OCI-LY1 (cell line): ENCODE data around the gene TMCO2.

Source experiments
- H2AFZ ChIP-seq: fragments of 200-600 bp; sonication (generic), shearing (Covaris generic); 2 replicates; pipeline ENCODE4 v1.6.0; 2014; ENCODE audit warnings: antibody characterized with exemption, mild to moderate bottlenecking, low read length
- H3F3A ChIP-seq: fragments of 200-600 bp; sonication (generic), shearing (Covaris generic); 2 replicates; pipeline ENCODE4 v1.6.0; 2014; ENCODE audit warnings: mild to moderate bottlenecking, antibody characterized with exemption, low read length, moderate library complexity; ENCODE audit not compliant: insufficient read depth
- H3K27ac ChIP-seq: fragments of 200-600 bp; sonication (generic); 2 replicates; pipeline ENCODE4 v1.5.1; 2014; ENCODE audit warnings: low read length, mixed run types, mild to moderate bottlenecking, low read depth; ENCODE audit not compliant: poor library complexity, severe bottlenecking
- H3K27me3 ChIP-seq: fragments of 200-600 bp; sonication (generic); 2 replicates; pipeline ENCODE4 v1.6.0; 2014; ENCODE audit warnings: antibody characterized with exemption, mild to moderate bottlenecking, low read length, moderate library complexity; ENCODE audit not compliant: insufficient read depth
- H3K36me3 ChIP-seq: fragments of 200-600 bp; sonication (generic); 2 replicates; pipeline ENCODE4 v1.6.1; 2014; ENCODE audit warnings: mild to moderate bottlenecking, antibody characterized with exemption, low read length, moderate library complexity, mixed read lengths; ENCODE audit not compliant: insufficient read depth
- H3K4me1 ChIP-seq: fragments of 200-600 bp; sonication (generic); 2 replicates; pipeline ENCODE4 v1.5.1; 2014; ENCODE audit warnings: mild to moderate bottlenecking, low read length, moderate library complexity; ENCODE audit not compliant: insufficient read depth, severe bottlenecking
- H3K4me2 ChIP-seq: fragments of 200-600 bp; sonication (generic), shearing (Covaris generic); 2 replicates; pipeline ENCODE4 v1.6.1; 2014; ENCODE audit warnings: low read length
- H3K4me3 ChIP-seq: fragments of 200-600 bp; sonication (generic); 2 replicates; pipeline ENCODE4 v1.5.1; 2014; ENCODE audit warnings: low read length, low read depth, mild to moderate bottlenecking, mixed read lengths; ENCODE audit not compliant: poor library complexity, severe bottlenecking
- H3K79me2 ChIP-seq: fragments of 200-600 bp; shearing (Covaris generic); 2 replicates; pipeline ENCODE4 v1.6.1; 2016; ENCODE audit warnings: mixed run types, low read length, mixed read lengths; ENCODE audit not compliant: insufficient read depth
- H3K9ac ChIP-seq: fragments of 200-600 bp; sonication (generic), shearing (Covaris generic); 2 replicates; pipeline ENCODE4 v1.6.1; 2014; ENCODE audit warnings: mild to moderate bottlenecking, low read length, mixed read lengths
- H3K9me2 ChIP-seq: fragments of 200-600 bp; sonication (generic), shearing (Covaris generic); 2 replicates; pipeline ENCODE4 v1.6.1; 2014; ENCODE audit warnings: low read depth, mild to moderate bottlenecking, low read length, mixed read lengths
- H3K9me3 ChIP-seq: fragments of 200-600 bp; shearing (Covaris generic); 2 replicates; pipeline ENCODE4 v1.6.1; 2014; ENCODE audit warnings: low read length, mixed read lengths
- H4K20me1 ChIP-seq: fragments of 200-600 bp; sonication (generic), shearing (Covaris generic); 2 replicates; pipeline ENCODE4 v1.6.0; 2016; ENCODE audit warnings: mild to moderate bottlenecking, low read length; ENCODE audit not compliant: insufficient read depth
- CTCF ChIP-seq: fragments of 200-600 bp; sonication (generic), shearing (Covaris generic); IDR thresholded peaks from 2 replicates; pipeline ENCODE4 v1.5.1; 2017; ENCODE audit warnings: mild to moderate bottlenecking, antibody characterized with exemption, low read length, moderate library complexity, mixed read lengths
- EZH2 ChIP-seq: fragments of 200-600 bp; sonication (generic), shearing (Covaris generic); IDR thresholded peaks from 2 replicates; pipeline ENCODE4 v1.8.0; 2017; ENCODE audit warnings: borderline replicate concordance, mixed run types, mild to moderate bottlenecking, antibody characterized with exemption, low read length, moderate library complexity, mixed read lengths

Gene TMCO2

GRCh38 chr1:40221977-40222772, 25.6 kb upstream of the TMCO2 start:
- H3K4me1 ChIP-seq, result no peaks in the 10 kb centered on the region
- no peak overlapping the region for H2AFZ ChIP-seq
- no peak overlapping the region for H3K4me2 ChIP-seq
- H3K27ac ChIP-seq, result no peak overlapping the region
- TF ChIP-seq EZH2 (no peak), CTCF (no peak)
- H3K36me3 ChIP-seq, result peaks cover 33% of the 10 kb centered on the region
- no peak overlapping the region for H3K4me3 ChIP-seq
- no peaks in the 10 kb centered on the region for H3K9me2 ChIP-seq
- no peak overlapping the region for H3K9ac ChIP-seq
- no peaks in the 10 kb centered on the region for H3K27me3 ChIP-seq
- H3F3A ChIP-seq, result no peaks in the 10 kb centered on the region
- no peaks in the 10 kb centered on the region for H4K20me1 ChIP-seq
- H3K79me2 ChIP-seq, result no peaks in the 10 kb centered on the region
- H3K9me3 ChIP-seq, result no peaks in the 10 kb centered on the region

- Histone ChIP-seq H3K27ac (no peak overlapping the region), H3K9me2 (no peaks in the 10 kb centered on the region), H4K20me1 (no peaks in the 10 kb centered on the region), H3F3A (no peaks in the 10 kb centered on the region), H2AFZ (no peak overlapping the region), H3K36me3 (peaks cover 37% of the 10 kb centered on the region), H3K4me3 (no peak overlapping the region), H3K4me1 (no peaks in the 10 kb centered on the region), H3K4me2 (no peak overlapping the region), H3K79me2 (no peaks in the 10 kb centered on the region), H3K9ac (no peak overlapping the region), H3K9me3 (no peaks in the 10 kb centered on the region), H3K27me3 (no peaks in the 10 kb centered on the region)
- TF ChIP-seq CTCF, result no peak
- no peak for TF ChIP-seq EZH2
Measured at GRCh38 chr1:40224040-40224439, 23.7 kb upstream of the TMCO2 start.

- no peak for TF ChIP-seq EZH2
- no peak for TF ChIP-seq CTCF
Measured at GRCh38 chr1:40226192-40226591, 21.5 kb upstream of the TMCO2 start.

More at GRCh38 chr1:40226192-40226591, 21.5 kb upstream of the TMCO2 start:
- Histone ChIP-seq H3K36me3 (peaks cover 48% of the 10 kb centered on the region), H3K4me1 (no peaks in the 10 kb centered on the region), H3K9ac (no peak overlapping the region), H3K27me3 (no peaks in the 10 kb centered on the region), H3K4me2 (no peak overlapping the region), H3K9me2 (no peaks in the 10 kb centered on the region), H3K27ac (no peak overlapping the region), H3K9me3 (no peaks in the 10 kb centered on the region), H3K4me3 (no peak overlapping the region), H4K20me1 (no peaks in the 10 kb centered on the region), H3K79me2 (no peaks in the 10 kb centered on the region), H3F3A (no peaks in the 10 kb centered on the region), H2AFZ (no peak overlapping the region)
